GM21360 (cell line): ENCODE results near the gene IER3IP1.
"Not testable (repeated sequence)": the region's sequence is repeated elsewhere in the genome, so short reads cannot be mapped to it uniquely, and the experiment has no call there.

Source experiments
- ATAC-seq: cut with Tn5 transposase; IDR thresholded peaks from one replicate; pipeline ENCODE4 v1.9.1; 2021; ENCODE audit warnings: mild to moderate bottlenecking, moderate library complexity; ENCODE audit not compliant: unreplicated experiment

IER3IP1 gene

DNA sequence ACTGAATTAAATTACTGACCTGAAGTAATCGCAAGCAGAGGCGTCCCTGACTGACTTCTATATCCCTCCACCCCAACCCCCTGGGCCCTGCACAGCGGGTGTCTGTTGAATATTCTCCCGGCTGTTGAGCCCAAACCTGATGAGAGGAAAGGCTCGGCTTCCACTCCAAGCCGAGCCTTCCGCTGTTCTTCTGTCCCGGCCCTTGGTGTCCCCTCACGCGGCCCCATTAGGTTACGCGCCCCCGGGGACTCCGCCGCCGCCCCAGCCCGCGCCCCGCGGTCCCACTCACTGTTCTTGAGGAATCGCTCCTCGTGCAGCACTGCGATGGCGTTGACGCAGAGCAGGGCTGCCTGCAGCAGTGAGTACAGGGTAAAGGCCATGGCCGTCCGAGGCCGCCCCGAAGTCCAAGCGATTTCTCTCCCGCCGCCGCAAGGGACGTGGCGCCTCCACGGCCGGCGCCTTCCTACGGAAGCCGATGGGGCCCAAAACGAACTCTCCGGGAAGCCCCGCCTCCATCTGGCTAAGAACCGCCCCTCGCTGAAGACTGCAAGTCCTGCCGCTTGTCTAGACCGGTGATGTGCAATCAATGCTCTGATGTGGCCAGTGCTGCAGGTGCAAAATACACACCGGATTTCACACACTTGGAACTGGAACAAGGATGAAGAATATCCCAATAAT lies at the start of gene IER3IP1:
Gene IER3IP1, minus strand, starts transcription at position 467 of the 678 bp plus-strand sequence. Its CDS starts 87 bp downstream, at position 380.
- ATAC-seq = peak; percentile 79

GRCh38 chr18:47215554-47216138 lies 39.5 kb upstream of the IER3IP1 start:
- no peak for ATAC-seq

- no peak for ATAC-seq
Measured at GRCh38 chr18:47209171-47209570, 33.0 kb upstream of the IER3IP1 start.

- no peak for ATAC-seq
Measured at GRCh38 chr18:47206945-47207637, 30.9 kb upstream of the IER3IP1 start.

- ATAC-seq = no peak
Measured at GRCh38 chr18:47204908-47205522, 28.9 kb upstream of the IER3IP1 start.

GRCh38 chr18:47203626-47204464 lies 27.7 kb upstream of the IER3IP1 start:
- no peak for ATAC-seq

- not testable (repeated sequence) for ATAC-seq
Measured at GRCh38 chr18:47195961-47196360, 19.8 kb upstream of the IER3IP1 start.

DNA sequence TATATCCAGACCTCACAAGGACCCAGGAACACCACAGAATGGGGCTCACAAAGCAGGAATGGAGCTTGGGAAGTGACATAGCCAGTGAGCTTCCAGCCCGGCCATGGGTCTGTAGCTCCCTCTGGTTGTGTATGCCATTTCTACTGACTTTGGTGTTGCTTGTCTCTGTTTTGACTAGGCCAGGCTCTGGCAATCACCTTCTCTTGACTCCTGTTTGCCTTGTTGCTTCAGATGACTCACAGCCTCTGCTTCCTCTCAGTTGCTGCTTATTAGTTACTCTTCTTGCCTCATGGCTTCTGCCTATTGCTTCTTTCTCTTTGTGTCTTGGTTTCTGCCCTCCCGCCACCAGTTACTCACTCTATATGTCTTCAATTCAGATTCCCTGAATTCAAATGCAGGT lies 15.8 kb upstream of the IER3IP1 start:
- ATAC-seq = no peak

GRCh38 chr18:47187721-47188120 lies 11.6 kb upstream of the IER3IP1 start:
- no peak for ATAC-seq

- ATAC-seq = no peak
Measured at GRCh38 chr18:47184419-47185050, 8.4 kb upstream of the IER3IP1 start.

- not testable (repeated sequence) for ATAC-seq
Measured at GRCh38 chr18:47182156-47182555, 6.0 kb upstream of the IER3IP1 start.

- ATAC-seq = no peak
Measured at GRCh38 chr18:47180765-47181164, 4.6 kb upstream of the IER3IP1 start.

GRCh38 chr18:47179520-47179919 lies 3.4 kb upstream of the IER3IP1 start:
- ATAC-seq = no peak

- ATAC-seq = no peak
Measured at GRCh38 chr18:47175283-47175897, 774 bp downstream of the IER3IP1 start.

DNA sequence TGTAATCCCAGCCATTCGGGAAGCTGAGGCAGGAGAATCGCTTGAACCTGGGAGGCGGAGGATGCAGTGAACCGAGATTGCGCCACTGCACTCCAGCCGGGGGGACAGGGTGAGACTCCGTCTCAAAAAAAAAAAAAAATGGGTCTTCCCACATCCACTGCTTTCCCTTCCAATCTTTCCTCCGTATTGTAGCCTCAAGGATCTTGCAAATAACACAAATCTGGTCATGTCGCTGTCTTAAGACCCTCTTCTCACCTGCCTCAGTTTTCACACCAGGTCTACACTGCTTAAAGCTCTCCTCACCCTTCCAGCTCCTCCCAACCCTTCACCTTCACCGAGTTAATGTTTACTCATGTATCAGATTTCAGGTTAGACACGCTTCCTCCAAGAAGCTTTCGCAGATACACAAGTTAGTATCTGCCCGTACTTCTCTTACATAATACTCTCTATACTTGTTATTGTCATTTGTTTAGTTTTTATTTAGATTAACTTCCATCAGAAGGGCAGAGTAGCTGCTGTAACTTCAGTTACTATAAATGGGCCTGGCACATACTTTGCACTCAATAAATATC lies 1.5 kb downstream of the IER3IP1 start:
- ATAC-seq = no peak

DNA sequence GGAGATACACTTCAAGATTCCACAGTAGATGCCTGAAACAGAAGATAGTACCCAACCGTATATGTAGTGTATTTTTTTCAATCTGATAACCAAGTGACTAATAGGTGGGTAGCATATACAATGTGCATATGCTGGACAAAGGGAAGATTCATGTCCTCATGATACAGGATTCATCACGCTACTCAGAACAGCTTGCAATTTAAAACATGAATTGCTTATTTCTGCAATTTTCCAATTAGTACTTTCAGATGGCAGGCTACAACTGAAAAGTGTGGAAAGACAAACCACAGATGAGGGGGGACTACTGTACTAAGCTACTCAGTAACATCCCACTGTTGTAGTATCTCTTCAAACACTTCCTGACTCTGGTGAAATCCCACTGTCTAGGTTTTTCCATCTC lies 3.7 kb downstream of the IER3IP1 start:
- no peak for ATAC-seq

DNA sequence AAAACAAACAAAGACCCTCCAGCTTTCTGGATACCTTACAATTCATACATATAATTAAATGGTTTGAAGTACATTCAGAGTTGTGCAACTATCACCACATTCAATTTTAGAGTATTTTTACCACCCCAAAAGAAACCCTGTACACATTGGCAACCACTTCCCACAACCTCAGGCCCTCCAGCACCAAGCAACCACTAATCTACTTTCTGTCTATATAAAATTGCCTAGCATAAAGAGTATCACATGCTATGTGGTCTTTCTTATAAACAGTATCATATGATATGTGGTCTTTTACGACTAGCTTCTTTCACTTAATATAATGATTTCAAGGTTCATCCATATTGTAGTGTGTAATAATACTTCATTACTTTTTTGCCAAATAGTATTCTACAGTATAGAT lies 7.3 kb downstream of the IER3IP1 start:
- no peak for ATAC-seq

- ATAC-seq = no peak
Measured at GRCh38 chr18:47168509-47168908, 7.7 kb downstream of the IER3IP1 start.

DNA sequence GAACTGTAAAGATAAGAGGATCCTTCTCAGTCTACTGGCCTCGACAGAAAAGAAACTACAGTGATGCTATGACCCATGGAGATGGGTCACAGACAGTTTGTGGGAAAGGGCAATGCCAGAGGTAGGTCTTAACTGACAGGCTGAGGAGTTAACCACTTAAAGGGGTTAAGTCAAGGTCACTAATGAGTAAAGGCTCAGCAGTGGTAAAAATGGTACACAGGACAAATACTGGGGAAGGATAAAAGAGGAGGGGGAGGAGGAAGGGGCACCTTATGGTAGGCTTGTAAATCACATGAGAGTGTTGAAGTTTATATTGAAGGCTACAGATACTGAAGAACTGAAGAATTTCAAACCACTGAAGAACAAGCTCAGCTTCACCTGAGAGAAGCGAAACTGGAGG lies 9.9 kb downstream of the IER3IP1 start:
- no peak for ATAC-seq

DNA sequence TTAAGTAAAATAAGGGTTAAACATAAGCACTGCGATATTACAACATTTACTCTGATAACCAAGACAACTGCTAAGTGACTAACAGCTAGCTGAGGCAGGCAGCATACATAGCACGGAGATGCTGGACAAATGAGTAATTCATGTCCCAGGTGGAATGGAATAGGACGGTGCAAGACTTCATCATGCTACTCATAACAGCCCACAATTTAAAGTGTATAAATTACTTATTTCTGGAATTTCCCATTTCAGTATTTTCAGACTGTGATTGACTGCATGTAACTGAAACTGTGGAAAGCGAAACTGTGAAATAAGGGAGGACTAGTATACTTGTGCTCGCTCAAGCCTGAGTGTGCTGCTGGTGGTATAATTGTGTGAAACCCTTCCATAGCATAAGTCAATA lies 12.9 kb downstream of the IER3IP1 start:
- ATAC-seq = peak; percentile 62
